NCI-H128 (cell line): ENCODE measurements around the gene C10orf67.

ENCODE experiments used
- DNase-seq: peaks from one replicate; lab custom pipeline; 2025; ENCODE audit not compliant: unreplicated experiment; lab: John Stamatoyannopoulos, UW

The C10orf67 gene

GRCh38 chr10:23174074-23174976 is 170.3 kb downstream of the C10orf67 start:
- no peak for DNase-seq

GRCh38 chr10:23173214-23174073 is 171.2 kb downstream of the C10orf67 start:
- no peak for DNase-seq

GRCh38 chr10:23172429-23173213 is 172.0 kb downstream of the C10orf67 start:
- DNase-seq: no peak

GRCh38 chr10:23171232-23171876 is 173.2 kb downstream of the C10orf67 start:
- no peak for DNase-seq

GRCh38 chr10:23158370-23158769 is 186.2 kb downstream of the C10orf67 start:
- peak; percentile 32 for DNase-seq

GRCh38 chr10:23157691-23158369 is 186.8 kb downstream of the C10orf67 start:
- DNase-seq: no peak

- DNase-seq: no peak
Measured at GRCh38 chr10:23157239-23157681, 187.3 kb downstream of the C10orf67 start.

GRCh38 chr10:23156447-23157150 is 188.0 kb downstream of the C10orf67 start:
- no peak for DNase-seq

GRCh38 chr10:23155169-23155568 is 189.4 kb downstream of the C10orf67 start:
- DNase-seq: no peak
